ENCODE data around the gene RTN3.
"Not testable (repeated sequence)": the region's sequence is repeated elsewhere in the genome, so short reads cannot be mapped to it uniquely, and the experiment has no call there.

The RTN3 gene

DNA sequence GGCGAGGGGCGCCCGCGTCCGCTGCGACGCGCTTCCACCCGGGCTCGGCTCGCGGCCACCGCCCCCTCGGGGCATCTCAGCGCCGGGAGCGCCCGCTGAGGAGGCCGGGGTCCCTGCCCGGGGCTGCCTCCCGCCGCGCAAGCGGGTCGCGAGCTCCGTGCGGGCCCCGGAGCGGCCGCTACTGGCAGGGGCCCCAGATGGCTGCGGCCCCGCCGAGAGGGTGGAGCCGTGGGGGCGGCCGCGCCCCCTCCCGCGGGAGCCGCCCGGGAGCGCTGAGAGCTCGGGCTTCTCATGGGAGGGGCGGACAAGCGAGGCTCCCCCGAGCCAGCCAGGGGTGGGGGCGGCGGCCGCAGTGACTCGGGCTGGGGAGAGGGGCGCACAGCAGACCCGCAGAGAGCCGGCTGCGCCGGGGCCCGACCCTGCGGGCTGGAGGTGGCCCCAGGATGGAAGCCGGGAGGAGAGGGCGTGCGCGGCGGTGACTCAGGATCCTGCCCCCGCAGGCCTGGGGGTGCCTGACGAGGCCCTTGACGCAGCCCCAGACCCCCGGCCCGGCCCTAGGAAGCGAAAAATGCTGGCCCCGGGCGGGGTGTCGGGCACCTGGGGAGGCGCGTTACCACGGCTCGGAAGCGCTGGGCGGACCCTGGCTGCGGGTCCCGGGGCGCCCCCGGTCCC, 87.9 kb downstream of the RTN3 start:
- no peak for DNase-seq (ENCODE audit: low read depth)

DNA sequence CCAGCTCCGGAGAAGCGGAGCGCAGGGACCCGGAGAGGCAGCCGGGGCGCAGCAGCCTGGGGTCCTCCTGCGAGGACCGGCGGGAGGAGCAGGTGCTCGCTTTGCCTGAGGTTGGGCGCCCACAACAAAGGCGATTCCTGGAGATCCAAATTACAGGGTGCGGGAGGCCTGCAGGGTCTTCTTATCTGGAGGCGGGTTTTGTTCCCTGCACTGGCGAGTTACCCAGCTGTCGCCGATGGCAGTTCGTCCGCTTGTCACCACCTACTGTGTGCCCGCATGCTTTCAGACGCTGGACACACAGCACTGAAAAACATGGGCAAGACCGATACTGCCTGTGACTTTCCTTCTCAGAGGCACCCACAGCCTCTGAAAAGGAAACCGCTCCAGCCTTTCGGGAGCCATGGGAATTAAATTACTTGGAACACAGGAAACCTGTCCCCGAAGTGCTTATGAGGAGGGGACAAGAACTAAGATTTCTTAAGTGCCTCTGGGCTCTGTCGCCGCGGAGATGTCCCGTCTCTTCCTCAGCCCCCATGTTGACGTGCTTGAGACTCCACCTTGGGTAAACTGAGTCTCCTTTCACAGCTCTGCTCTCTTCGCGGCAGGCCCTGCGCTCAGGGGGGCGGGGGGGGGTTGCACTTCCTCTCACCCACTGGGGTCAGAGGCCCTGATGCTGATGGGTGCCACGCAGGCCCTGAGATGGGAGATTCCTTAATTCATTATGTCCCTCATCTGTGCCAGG, 88.6 kb downstream of the RTN3 start:
- no peak for DNase-seq (ENCODE audit: low read depth)

DNA sequence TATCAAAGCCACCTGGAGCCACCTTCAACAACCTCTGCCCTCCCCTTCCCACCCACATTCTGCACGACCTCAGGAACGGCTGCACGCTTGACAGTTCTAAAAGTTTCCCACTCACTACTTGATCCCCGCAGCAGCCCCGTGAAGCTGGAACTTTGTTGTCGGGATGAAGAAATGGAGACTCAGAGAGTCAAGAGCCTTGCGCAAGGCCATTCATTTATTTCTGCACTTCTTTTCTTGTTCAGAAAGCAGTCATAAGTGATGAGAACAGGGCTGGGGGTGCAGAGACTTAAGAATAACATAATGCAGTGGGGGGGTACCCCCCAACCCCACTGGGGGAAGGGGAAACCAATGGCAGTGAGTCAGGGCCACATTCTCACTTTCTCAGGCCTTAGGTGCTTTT, 89.5 kb downstream of the RTN3 start:
- DNase-seq (ENCODE audit: low read depth) = no peak

- DNase-seq (ENCODE audit: low read depth) = not testable (repeated sequence)
Measured at GRCh38 chr11:63771741-63772318, 90.5 kb downstream of the RTN3 start.

- DNase-seq (ENCODE audit: low read depth) = no peak
Measured at GRCh38 chr11:63775191-63775590, 93.9 kb downstream of the RTN3 start.

- DNase-seq (ENCODE audit: low read depth) = no peak
Measured at GRCh38 chr11:63779039-63779438, 97.7 kb downstream of the RTN3 start.

DNA sequence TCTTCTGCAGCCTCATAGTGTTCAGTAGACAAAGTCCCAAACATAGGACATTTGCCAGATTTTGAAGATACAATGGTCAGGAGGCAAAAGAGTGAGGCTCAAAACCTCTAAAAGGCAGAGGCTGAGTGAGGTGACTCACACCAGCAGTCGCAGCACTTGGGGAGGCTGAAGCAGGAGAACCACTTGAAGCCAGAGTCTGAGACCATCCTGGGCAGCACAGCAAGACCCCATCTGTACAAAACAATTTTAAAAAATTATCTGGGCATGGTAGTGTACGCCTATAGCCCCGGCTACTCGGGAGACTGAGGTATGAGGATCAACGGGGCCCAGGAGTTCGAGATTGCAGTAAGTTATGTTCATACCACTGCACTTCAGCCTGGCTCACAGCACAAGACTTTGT, 101.4 kb downstream of the RTN3 start:
- no peak for DNase-seq (ENCODE audit: low read depth)

DNA sequence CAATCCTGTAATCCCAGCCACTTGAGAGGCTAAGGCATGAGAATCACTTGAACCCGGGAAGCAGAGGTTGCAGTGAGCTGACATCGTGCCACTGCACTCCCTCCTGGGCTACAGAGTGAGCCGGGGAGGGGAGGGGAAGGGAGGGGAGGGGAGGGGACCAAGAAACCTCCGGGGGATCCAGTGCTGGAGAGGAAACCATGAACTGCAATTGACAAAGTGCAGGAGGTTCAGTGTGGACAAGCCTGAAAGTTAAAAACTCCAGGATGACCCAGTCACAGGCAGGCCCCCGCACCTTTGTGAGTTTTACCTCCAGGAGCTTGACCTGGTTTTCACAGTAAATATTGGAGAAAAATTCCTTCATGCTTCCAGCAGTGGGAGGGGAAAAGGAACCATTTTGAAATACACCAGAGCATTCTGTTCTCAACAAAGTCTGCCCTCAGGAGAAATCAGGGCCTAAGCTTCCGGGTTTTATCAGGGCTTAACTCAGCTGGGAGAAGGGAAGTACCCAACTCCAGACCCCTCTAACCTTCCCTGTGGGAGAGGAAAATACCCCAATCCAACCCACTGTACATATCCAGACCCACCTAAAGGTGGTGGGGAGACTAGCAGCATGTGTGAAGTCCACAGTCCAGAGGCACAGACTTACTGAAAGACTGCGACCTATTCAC, 102.8 kb downstream of the RTN3 start:
- no peak for DNase-seq (ENCODE audit: low read depth)

DNA sequence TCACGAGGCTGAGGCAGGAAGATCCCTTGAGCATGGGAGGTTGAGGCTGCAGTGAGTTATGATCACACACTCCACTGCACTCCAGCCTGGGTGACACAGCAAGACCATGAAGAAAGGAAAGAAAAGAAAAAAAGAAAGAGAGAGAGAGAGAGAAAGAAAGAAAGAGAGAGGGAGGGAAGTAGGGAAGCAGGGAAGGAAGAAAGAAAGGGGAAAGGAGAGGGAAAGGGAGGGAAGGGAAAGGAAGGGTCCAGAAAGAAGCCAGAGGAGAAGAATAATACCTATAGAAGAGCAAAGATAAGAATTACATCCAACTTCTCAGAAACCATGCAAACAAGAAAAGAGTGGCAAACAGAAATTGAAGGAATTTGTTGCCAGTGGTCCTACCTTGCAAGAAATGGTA, 104.5 kb downstream of the RTN3 start:
- no peak for DNase-seq (ENCODE audit: low read depth)

DNA sequence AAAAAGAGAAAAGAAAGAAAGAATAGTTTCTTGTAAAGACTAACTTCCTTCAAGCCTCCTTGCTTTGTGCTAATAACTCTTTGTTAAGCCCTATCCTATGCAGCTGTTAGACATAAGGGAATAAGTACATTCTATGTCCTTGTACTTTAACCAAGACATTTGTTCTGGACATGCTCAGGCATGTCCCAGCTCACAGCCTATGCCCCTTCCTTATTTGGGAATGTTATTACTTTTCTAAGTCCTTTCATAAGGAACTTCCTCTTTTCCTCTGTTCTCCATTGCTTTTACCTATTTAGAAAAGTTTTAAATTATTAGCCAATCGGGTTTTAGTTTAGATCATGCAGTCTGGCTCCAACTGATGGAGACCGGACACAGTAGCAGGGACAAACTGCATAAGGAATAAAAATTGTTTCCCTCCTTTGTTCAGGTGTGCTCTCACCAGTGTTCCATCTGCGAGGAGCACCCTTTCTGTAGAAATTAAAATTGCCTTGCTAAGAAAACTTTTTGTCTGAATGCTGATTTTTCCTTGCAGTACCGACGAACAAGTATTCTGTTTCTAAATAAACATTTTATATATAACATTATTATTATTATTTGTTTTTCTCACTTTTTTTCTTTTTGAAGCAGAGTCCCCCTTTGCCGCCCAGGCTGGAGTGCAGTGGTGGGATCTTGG, 110.3 kb downstream of the RTN3 start:
- no peak for DNase-seq (ENCODE audit: low read depth)

GRCh38 chr11:63793161-63793560, 111.9 kb downstream of the RTN3 start:
- DNase-seq (ENCODE audit: low read depth) = no peak

- no peak for DNase-seq (ENCODE audit: low read depth)
Measured at GRCh38 chr11:63795066-63795465, 113.8 kb downstream of the RTN3 start.

- DNase-seq (ENCODE audit: low read depth) = no peak
Measured at GRCh38 chr11:63800921-63801320, 119.6 kb downstream of the RTN3 start.

GRCh38 chr11:63802637-63803414, 121.5 kb downstream of the RTN3 start:
- no peak for DNase-seq (ENCODE audit: low read depth)

- no peak for DNase-seq (ENCODE audit: low read depth)
Measured at GRCh38 chr11:63804259-63804658, 123.0 kb downstream of the RTN3 start.

GRCh38 chr11:63805844-63806415, 124.6 kb downstream of the RTN3 start:
- DNase-seq (ENCODE audit: low read depth) = no peak

Measured in activated T-cell treated with anti-CD3 and anti-CD28 coated beads for 24 hours (primary cell).